Measurements from ENCODE around the gene HTR3B.
"Not testable (repeated sequence)": the region's sequence is repeated elsewhere in the genome, so short reads cannot be mapped to it uniquely, and the experiment has no call there.

The HTR3B gene

GRCh38 chr11:113904379-113905101 lies at the start of gene HTR3B:
Gene HTR3B, plus strand, starts transcription at chr11:113904796. Its CDS starts 138 bp downstream, at chr11:113904934.
- no peak for DNase-seq

- no peak for DNase-seq
Observed at GRCh38 chr11:113855803-113856202, 48.8 kb upstream of the HTR3B start.

- DNase-seq: no peak
Observed at GRCh38 chr11:113856966-113857759, 47.4 kb upstream of the HTR3B start.

GRCh38 chr11:113859665-113860064 lies 44.9 kb upstream of the HTR3B start:
- no peak for DNase-seq

GRCh38 chr11:113862435-113862834 lies 42.2 kb upstream of the HTR3B start:
- DNase-seq: no peak

- DNase-seq: no peak
Observed at GRCh38 chr11:113864410-113864809, 40.2 kb upstream of the HTR3B start.

- no peak for DNase-seq
Observed at GRCh38 chr11:113865873-113866272, 38.7 kb upstream of the HTR3B start.

GRCh38 chr11:113867843-113868503 lies 36.6 kb upstream of the HTR3B start:
- no peak for DNase-seq

- no peak for DNase-seq
Observed at GRCh38 chr11:113871336-113871735, 33.3 kb upstream of the HTR3B start.

GRCh38 chr11:113873236-113873626 lies 31.4 kb upstream of the HTR3B start:
- DNase-seq: no peak

GRCh38 chr11:113874096-113874495 lies 30.5 kb upstream of the HTR3B start:
- DNase-seq: no peak

- no peak for DNase-seq
Observed at GRCh38 chr11:113874581-113875233, 29.9 kb upstream of the HTR3B start.

- peak; percentile 70 for DNase-seq
Observed at GRCh38 chr11:113875234-113876073, 29.1 kb upstream of the HTR3B start, which contains the start of gene USP28. Gene USP28, minus strand, starts transcription at chr11:113875572. Its CDS starts 71 bp downstream, at chr11:113875501.

- no peak for DNase-seq
Observed at GRCh38 chr11:113876074-113876797, 28.4 kb upstream of the HTR3B start.

- DNase-seq: no peak
Observed at GRCh38 chr11:113876798-113877669, 27.6 kb upstream of the HTR3B start.

GRCh38 chr11:113877670-113878055 lies 26.9 kb upstream of the HTR3B start:
- no peak for DNase-seq

- DNase-seq: not testable (repeated sequence)
Observed at GRCh38 chr11:113879446-113879845, 25.1 kb upstream of the HTR3B start.

- DNase-seq: no peak
Observed at GRCh38 chr11:113880971-113881370, 23.6 kb upstream of the HTR3B start.

- DNase-seq: no peak
Observed at GRCh38 chr11:113881856-113882255, 22.7 kb upstream of the HTR3B start.

- DNase-seq: no peak
Observed at GRCh38 chr11:113884361-113884836, 20.2 kb upstream of the HTR3B start.
